ENCODE results near the gene MPC1.

GRCh38 chr6:166400181-166400580 lies 17.4 kb upstream of the MPC1 start:
- TF ChIP-seq BHLHE40 (IDR thresholded peaks at IDR 0.05; ENCODE audit: borderline replicate concordance) (no peak), ELF4 (IDR thresholded peaks at IDR 0.05) (no peak)
